HG03439 (cell line): ENCODE measurements around the gene SLC25A40.
"Not testable (repeated sequence)": the region's sequence is repeated elsewhere in the genome, so short reads cannot be mapped to it uniquely, and the experiment has no call there.

ENCODE experiments used
- ATAC-seq: cut with Tn5 transposase; IDR thresholded peaks from one replicate; pipeline ENCODE4 v1.9.1; 2021; ENCODE audit warnings: mild to moderate bottlenecking, moderate library complexity; ENCODE audit not compliant: unreplicated experiment

The SLC25A40 gene, protein sequence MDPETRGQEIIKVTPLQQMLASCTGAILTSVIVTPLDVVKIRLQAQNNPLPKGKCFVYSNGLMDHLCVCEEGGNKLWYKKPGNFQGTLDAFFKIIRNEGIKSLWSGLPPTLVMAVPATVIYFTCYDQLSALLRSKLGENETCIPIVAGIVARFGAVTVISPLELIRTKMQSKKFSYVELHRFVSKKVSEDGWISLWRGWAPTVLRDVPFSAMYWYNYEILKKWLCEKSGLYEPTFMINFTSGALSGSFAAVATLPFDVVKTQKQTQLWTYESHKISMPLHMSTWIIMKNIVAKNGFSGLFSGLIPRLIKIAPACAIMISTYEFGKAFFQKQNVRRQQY

DNA sequence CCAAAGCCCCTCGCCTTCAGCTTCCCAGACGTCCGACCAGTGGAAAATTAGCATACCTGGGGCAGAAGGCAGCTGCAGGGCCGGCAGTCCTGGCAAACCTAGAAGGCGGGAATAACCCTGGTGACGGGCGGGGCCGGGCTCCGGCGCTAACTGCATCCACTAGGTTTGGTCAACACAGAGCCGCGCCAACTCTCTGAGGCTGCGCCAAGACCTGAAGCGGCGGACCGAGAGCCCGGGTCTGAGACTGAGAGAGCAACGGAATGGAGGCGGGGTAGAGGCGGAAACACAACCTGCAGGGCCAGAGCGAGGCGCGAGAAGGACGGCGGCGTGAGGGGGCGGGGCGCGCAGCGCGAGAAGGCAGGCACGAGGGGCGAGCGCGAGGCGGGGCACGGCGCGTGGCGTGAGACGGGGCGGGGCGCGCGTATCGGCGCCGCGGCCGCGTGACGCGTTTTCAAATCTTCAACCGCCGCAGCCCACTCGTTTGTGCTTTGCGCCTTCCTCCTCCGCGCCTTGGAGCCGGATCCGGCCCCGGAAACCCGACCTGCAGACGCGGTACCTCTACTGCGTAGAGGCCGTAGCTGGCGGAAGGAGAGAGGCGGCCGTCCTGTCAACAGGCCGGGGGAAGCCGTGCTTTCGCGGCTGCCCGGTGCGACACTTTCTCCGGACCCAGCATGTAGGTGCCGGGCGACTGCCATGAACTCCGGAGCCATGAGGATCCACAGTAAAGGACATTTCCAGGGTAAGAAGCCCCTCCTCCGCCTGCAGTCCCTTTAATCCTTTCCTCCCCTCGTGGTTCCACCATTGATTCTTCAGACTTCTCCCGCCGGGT lies at the start of gene SLC25A40, which contains the start of gene DBF4:
Gene SLC25A40 (minus strand): TSS at position 321 of the 829 bp plus-strand sequence. CDS start 17,633 bp downstream, outside the sequence.
Gene DBF4 (plus strand): TSS at position 454 of the 829 bp plus-strand sequence. CDS start 240 bp downstream, at position 694.
- peak; percentile 92 for ATAC-seq

DNA sequence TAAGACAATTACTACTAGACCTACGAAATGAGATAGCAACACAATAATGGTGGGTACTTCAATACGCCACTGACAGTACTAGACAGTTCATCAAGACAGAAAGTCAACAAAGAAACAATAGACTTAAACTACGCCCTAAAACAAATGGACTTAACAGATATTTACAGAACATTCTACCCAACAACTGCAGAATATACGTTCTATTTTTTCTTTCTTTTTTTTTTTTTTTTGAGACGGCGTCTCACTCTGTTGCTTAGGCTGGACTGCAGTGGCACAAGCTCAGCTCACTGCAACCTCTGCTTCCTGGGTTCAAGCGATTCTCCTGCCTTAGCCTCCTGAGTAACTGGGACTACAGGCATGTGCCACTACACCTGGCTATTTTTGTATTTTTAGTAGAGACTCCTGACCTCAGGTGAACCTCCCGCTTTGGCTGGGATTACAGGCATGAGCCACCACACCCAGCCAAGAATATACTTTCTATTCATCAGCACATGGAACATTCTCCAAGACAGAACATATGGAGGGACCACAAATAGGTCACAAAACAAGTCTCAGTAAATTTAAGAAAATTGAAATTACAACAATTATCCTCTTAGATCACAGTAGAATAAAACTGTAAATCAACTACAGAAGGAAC lies 46.7 kb upstream of the SLC25A40 start:
- not testable (repeated sequence) for ATAC-seq

DNA sequence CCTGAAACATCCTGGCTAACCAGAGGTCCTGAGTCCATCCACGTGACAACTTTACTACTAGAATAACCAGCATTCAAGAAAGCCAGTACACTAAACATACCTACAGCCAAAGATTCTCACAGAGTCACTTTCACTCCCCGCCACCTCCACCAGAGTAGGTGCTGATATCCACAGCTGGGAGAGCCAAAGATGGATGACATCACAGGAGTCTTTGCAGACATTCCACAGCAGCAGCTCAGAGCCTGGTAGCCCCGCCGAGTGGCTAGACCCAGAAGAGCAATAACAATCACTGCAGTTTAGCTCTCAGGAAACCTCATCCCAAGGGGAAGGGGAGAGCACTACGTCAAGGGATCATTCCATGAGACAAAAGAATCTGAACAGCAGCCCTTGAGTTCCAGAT lies 44.4 kb upstream of the SLC25A40 start:
- no peak for ATAC-seq

DNA sequence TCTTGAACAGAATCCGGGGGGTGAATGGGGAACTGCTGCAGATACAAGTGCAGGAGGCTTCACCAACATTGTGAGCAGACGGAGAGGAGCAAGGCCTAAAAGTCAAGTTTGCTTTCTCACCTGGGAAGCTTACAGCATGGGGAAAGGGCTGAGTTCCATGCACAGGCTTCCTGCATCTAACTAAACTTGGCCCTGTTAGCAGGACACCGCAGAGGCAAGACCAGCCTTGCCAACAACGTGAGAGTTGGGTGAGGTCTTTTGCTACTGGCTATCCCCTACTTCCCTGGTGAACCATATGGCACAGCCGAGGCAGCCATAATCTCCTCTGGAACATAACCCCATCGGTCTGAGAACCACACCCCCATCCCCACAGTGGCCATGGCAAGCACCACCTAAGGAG lies 43.7 kb upstream of the SLC25A40 start:
- no peak for ATAC-seq

DNA sequence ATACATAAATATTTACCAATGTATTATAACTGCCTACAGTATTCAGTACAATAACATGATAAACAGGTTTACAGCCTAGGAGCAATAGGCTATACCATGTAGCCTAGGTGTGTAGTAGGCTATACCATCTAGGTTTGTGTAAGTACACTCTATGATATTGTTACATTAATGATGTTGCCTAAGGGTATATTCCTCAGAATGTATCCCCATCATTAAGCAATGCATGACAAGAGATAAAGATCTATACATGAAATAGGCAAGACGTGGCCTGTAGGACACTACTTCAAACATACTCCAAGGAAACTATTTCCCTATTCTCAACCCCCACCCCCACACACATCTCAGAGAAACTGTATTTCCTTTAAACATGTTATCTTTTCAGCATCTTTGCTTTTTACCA lies 42.6 kb upstream of the SLC25A40 start:
- no peak for ATAC-seq

DNA sequence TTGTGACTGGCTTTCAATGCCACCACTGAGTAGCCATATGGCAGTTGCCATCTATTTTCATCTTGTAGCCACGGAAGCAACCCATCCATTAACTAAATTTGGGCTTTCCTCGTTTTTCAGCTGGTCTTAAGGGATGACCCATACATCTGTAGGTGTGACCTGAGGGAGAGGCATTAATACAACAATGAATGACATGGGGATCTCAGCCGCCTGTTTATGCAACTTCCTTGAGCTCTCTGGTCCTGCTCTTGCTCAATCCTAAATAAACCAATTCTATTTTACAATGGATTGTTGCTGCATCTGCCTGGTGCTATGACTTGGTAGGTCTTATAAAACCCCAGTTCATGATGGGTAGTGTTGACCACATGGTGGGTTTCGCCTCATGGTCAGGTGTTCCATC lies 36.0 kb upstream of the SLC25A40 start:
- ATAC-seq: no peak

DNA sequence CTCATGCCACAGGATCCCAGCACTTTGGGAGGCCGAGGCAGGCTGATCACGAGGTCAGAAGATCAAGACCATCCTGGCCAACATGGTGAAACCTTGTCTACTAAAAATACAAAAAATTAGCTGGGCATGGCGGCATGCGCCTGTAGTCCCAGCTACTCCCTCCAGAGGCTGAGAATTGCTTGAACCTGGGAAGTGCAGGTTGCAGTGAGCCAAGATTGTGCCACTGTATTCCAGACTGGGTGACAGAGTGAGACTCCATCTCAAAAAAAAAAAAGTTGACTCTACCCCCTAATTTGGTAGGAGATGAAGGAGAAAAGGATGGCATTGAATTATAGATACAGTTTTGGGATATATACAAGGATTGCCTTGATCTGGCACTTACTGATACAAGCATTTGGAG lies 32.7 kb upstream of the SLC25A40 start:
- not testable (repeated sequence) for ATAC-seq

DNA sequence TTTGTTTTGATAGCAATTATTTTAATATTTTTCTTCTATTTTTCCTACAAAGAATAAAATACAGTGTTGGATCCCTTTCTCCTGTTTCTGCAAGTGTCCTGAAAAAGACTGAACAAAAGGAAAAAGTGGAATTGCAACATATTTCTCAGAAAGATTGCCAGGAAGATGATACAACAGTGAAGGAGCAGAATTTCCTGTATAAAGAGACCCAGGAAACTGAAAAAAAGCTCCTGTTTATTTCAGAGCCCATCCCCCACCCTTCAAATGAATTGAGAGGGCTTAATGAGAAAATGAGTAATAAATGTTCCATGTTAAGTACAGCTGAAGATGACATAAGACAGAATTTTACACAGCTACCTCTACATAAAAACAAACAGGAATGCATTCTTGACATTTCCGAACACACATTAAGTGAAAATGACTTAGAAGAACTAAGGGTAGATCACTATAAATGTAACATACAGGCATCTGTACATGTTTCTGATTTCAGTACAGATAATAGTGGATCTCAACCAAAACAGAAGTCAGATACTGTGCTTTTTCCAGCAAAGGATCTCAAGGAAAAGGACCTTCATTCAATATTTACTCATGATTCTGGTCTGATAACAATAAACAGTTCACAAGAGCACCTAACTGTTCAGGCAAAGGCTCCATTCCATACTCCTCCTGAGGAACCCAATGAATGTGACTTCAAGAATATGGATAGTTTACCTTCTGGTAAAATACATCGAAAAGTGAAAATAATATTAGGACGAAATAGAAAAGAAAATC lies 31.2 kb upstream of the SLC25A40 start:
- ATAC-seq: not testable (repeated sequence)

DNA sequence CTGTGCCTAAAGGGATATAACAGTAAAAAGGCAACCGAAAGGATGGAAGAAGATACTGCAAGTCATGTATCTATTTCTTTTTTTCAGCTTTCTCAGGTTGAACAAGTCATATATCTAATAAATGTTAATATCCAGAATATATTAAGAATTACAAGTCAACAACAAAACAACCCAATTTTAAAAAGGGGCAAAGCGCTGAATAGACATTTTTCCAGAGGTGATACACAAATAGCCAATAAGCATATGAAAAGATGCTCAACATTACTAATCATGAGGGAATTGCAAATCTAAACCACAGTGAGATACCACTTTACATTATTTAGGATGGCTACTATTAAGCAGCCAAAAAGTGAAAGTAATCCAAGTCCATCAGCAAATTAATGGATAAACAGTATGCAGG lies 23.1 kb upstream of the SLC25A40 start:
- no peak for ATAC-seq

DNA sequence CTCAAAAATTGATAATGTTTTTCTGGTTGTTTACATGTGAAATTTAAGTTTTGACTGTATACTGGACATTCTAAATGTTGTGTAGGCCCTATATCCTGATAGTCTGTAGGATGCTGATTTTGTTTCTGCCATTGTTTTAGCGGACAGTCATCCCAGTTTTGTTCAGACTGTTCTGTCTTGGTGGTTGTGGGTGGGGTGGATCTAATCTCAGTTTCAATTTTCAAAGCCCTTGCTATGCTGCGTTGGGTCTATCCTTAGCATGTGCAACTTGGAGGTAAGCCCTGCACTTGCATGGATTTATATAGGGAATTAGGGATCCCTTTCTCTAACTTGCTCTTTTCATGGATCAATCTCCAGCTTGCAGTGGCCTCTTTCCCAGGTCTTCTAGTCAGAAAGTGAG lies 19.2 kb upstream of the SLC25A40 start:
- ATAC-seq: no peak

DNA sequence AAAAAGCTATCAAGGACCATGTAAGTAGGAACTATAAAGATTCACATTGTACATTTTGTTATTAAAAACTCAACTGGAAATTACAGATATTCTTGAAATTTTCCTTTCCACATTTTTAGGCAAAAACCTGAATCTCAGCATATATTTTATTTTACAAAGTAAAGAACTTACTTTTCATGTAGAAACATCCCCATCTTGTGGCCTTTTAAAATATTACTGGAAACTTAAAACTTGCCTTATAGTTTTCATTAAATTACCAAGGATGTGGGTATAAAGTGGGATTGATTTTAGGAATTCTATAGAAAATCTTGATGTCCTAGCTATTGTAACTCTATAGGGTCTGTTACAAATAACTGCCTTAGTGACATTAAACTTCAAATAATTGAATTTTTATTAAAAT lies 10.7 kb upstream of the SLC25A40 start:
- no peak for ATAC-seq

DNA sequence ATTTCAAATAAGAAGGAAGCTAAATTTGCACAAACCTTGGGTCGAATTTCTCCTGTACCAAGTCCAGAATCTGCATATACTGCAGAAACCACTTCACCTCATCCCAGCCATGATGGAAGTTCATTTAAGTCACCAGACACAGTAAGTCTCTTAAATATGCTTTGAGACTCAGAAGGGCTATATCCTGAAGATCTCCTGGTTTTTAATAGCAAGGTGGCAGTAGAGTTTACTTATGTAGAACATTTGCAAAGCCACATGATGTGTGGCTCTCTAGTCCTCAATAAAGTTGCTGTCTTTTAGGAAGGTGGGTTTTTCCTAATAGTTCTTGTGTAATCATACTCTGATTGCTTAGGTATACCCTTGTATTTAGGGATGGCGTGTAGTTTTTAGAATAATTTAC lies 8.9 kb upstream of the SLC25A40 start:
- ATAC-seq: no peak

DNA sequence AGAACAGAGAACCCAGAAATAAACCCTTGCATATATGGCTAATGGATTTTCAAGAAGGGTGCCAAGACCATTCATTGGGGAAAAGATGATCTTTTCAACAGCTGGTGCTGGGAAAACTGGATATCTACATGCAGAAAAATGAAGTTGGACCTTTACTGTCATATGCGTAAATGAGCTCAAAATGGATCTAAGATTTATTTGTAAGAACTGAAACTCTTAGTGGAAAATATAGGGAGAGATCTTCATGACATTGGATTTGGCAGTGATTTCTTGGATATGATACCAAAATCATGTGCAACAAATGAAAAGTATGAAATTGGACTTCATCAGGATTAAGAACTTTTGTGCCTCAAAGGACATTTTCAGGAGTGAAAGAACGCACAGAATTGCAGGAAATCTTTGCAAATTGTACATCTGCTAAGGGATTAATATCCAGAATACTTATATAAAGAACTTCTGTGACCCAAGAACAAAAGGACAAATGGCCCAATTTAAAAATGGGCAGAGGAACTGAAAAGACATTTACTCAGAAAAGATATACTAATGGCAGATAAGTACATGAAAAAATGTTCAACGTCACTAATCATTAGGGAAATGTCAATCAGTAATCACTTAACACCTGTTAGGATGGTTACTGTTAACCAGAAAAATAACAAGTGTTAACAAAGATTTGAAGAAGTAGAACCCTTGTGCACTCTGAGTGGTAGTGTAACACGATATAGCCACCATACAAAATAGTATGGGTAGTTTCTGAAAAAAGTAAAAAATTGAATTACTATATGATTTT lies 6.2 kb upstream of the SLC25A40 start:
- ATAC-seq: no peak

DNA sequence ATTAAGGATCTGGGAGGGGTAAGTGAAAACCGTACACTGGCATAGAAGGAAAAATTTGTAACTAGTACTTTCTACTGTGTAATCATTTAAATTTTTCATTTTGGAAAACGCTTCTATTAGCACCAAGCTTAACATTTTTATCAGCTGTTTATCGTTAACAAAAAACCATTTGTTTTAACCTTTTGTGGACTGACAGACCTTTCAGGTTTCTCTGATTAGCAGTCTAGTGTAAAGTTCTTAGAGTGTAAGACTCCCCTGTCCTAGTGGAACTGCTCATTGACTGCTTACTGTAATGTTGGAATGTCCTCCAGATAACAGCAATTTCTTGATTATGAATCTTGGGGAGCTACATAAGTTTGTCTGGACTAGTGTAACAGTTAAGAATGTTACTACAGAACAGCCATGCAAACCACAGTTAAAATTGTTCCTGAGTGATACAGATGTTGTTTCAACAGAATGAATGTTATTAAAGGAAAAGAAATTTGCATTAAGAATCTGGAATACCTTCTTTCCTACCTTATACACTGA lies 2.1 kb upstream of the SLC25A40 start:
- no peak for ATAC-seq

DNA sequence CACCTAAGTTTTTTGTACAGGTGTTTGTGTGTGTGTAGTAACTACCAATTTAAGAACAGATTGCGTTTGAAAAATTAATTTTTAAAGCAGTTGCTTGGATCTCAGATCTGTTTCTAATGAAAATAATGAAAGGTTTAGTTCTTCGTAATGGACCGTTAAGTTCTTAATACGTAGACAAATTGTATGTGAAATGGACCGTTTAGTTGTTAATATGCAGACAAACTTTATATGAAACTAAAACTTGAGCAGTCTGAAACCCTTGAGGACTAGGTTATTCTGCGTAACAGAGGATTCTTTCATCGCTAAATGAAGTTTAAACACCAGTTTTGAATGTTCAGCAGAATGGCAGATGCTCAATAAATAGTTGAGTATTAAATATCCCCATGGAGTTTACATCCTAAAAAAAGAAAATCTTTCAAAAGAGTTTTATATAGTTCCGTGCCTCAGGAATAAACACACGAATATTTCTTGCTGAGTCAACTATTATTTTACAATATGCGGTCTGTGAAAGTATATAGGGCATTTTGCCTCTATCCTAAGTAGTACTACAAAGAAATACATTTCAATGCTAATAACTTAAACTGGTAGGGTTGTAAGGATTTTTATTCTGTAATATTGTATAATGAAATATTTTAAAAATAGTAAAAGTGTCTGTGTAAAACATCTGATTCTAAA lies 1.3 kb upstream of the SLC25A40 start:
- ATAC-seq: no peak

DNA sequence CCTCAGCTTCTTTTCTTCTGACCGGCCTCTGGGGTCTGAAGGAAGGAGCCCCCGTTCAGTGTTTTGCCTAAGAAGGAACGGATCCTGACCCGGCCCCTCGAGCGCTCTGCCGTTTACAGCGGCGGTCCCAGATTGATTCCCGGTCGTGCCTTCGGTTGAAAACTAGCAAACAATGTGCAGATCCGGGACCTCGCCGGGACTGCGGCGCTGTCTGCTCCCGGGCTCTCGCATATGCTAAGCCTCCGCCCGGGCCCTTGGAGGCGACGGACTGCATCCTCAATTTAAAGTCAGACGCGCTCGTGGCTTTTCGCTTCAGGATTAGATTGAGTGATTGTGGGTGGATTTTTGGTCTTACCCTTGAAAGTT lies 692 bp upstream of the SLC25A40 start:
- ATAC-seq: peak; percentile 10

DNA sequence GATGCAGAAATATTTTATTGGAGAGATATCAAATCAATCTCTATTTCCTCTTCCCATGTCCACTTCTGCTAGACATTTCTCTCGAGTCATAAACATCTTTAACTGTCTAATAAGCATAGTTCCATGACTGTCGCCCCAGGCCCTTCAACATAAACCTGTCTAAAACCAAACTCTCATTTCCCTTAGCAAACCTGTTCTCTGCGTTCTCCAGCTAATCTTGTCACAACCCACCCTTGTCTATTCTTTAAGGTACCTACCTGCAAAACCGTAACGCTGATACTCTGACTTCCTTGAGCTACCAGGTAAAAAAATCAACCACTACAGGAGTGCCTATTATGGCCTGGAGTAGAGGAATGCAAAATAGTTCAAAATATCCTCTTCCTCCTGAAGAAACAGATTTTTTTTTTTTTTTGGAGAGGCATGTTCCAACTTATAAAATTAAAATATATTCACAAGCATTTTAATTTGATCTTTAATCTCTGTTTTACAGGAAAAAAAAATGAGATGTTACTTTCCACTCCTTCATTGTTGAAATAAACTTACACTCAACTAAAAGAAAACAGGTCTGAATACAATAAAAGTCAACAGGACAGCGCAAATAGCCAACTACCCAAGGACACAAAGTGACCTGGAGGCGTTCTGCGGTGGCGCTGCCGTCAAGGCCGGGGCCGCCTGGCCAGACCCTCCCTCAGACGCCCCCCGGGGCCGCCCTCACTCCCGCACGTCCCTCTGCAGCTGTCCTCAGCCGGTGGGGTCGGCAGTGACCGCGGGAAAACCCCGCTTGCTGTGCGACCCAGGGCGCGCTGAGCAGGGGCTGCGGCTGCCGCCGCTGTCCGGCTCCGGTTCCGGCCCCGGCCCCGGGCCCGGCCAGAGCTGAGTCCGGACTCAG lies 765 bp downstream of the SLC25A40 start:
- peak; percentile 30 for ATAC-seq

DNA sequence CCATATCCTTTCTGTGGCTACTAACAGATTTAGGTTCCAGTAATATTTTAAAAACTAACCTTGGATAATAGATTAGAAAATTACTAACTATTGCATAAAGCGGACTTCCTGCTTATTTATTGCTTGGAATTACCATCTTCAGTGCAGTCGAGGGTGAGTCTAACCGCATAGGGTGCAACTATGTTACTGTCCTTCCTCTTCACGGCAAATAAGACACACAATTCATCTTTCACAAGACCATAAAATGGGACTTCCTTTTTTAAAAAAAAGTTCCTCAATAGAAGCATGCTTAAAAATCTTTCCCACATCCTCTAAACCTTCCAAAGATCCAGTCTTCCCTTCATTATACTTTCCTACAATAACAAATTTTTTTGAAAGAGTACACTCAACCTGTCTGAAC lies 2.1 kb downstream of the SLC25A40 start:
- ATAC-seq: no peak
